ENCODE results near the gene ZRANB3.
"Not testable (repeated sequence)": the region's sequence is repeated elsewhere in the genome, so short reads cannot be mapped to it uniquely, and the experiment has no call there.

The ZRANB3 gene

GRCh38 chr2:135475128-135475527 is 55.9 kb downstream of the ZRANB3 start:
- no peaks in the 10 kb centered on the region for H3K27me3 ChIP-seq (ENCODE audit: control insufficient read depth in 1 of 2, insufficient read depth in 2 of 2, low read length in 2 of 2)
- no peaks in the 10 kb centered on the region for H3K36me3 ChIP-seq (ENCODE audit: insufficient read depth, low read length)
- no peaks in the 10 kb centered on the region for H3K4me1 ChIP-seq (ENCODE audit: insufficient read depth, low read length)
- no peak overlapping the region for H3K4me3 ChIP-seq (ENCODE audit: low read depth in 1 of 2, low read length in 2 of 2)
- H3K27ac ChIP-seq (ENCODE audit: low read depth, low read length): no peak overlapping the region
- no peaks in the 10 kb centered on the region for H3K9me3 ChIP-seq (ENCODE audit: low read length)
- H3K9ac ChIP-seq (ENCODE audit: low read length): no peak overlapping the region

- H3K27me3 ChIP-seq (ENCODE audit: control insufficient read depth in 1 of 2, insufficient read depth in 2 of 2, low read length in 2 of 2): no peaks in the 10 kb centered on the region
- H3K9me3 ChIP-seq (ENCODE audit: low read length): no peaks in the 10 kb centered on the region
- no peak overlapping the region for H3K4me3 ChIP-seq (ENCODE audit: low read depth in 1 of 2, low read length in 2 of 2)
- no peaks in the 10 kb centered on the region for H3K36me3 ChIP-seq (ENCODE audit: insufficient read depth, low read length)
- H3K4me1 ChIP-seq (ENCODE audit: insufficient read depth, low read length): no peaks in the 10 kb centered on the region
- H3K27ac ChIP-seq (ENCODE audit: low read depth, low read length): no peak overlapping the region
- H3K9ac ChIP-seq (ENCODE audit: low read length): no peak overlapping the region
Measured at GRCh38 chr2:135473567-135473966, 57.5 kb downstream of the ZRANB3 start.

GRCh38 chr2:135471106-135471505 is 59.9 kb downstream of the ZRANB3 start:
- H3K36me3 ChIP-seq (ENCODE audit: insufficient read depth, low read length): no peaks in the 10 kb centered on the region

GRCh38 chr2:135457279-135457678 is 73.7 kb downstream of the ZRANB3 start:
- no peaks in the 10 kb centered on the region for H3K36me3 ChIP-seq (ENCODE audit: insufficient read depth, low read length)
- H3K9ac ChIP-seq (ENCODE audit: low read length): no peak overlapping the region
- no peaks in the 10 kb centered on the region for H3K4me1 ChIP-seq (ENCODE audit: insufficient read depth, low read length)
- H3K9me3 ChIP-seq (ENCODE audit: low read length): no peaks in the 10 kb centered on the region
- no peak overlapping the region for H3K4me3 ChIP-seq (ENCODE audit: low read depth in 1 of 2, low read length in 2 of 2)
- no peaks in the 10 kb centered on the region for H3K27me3 ChIP-seq (ENCODE audit: control insufficient read depth in 1 of 2, insufficient read depth in 2 of 2, low read length in 2 of 2)
- no peak overlapping the region for H3K27ac ChIP-seq (ENCODE audit: low read depth, low read length)

More at GRCh38 chr2:135471106-135471505, 59.9 kb downstream of the ZRANB3 start:
- H3K9me3 ChIP-seq (ENCODE audit: low read length): no peaks in the 10 kb centered on the region
- no peaks in the 10 kb centered on the region for H3K4me1 ChIP-seq (ENCODE audit: insufficient read depth, low read length)
- H3K27ac ChIP-seq (ENCODE audit: low read depth, low read length): no peak overlapping the region
- no peak overlapping the region for H3K4me3 ChIP-seq (ENCODE audit: low read depth in 1 of 2, low read length in 2 of 2)
- no peaks in the 10 kb centered on the region for H3K27me3 ChIP-seq (ENCODE audit: control insufficient read depth in 1 of 2, insufficient read depth in 2 of 2, low read length in 2 of 2)
- H3K9ac ChIP-seq (ENCODE audit: low read length): no peak overlapping the region

- Histone ChIP-seq H3K9me3 (ENCODE audit: low read length) (no peaks in the 10 kb centered on the region), H3K4me1 (ENCODE audit: insufficient read depth, low read length) (no peaks in the 10 kb centered on the region), H3K4me3 (ENCODE audit: low read depth in 1 of 2, low read length in 2 of 2) (no peak overlapping the region), H3K36me3 (ENCODE audit: insufficient read depth, low read length) (no peaks in the 10 kb centered on the region), H3K27ac (ENCODE audit: low read depth, low read length) (no peak overlapping the region), H3K9ac (ENCODE audit: low read length) (no peak overlapping the region), H3K27me3 (ENCODE audit: control insufficient read depth in 1 of 2, insufficient read depth in 2 of 2, low read length in 2 of 2) (no peaks in the 10 kb centered on the region)
Measured at GRCh38 chr2:135456835-135457234, 74.2 kb downstream of the ZRANB3 start.

- H3K36me3 ChIP-seq (ENCODE audit: insufficient read depth, low read length): no peaks in the 10 kb centered on the region
- no peaks in the 10 kb centered on the region for H3K27me3 ChIP-seq (ENCODE audit: control insufficient read depth in 1 of 2, insufficient read depth in 2 of 2, low read length in 2 of 2)
- no peak overlapping the region for H3K27ac ChIP-seq (ENCODE audit: low read depth, low read length)
- no peaks in the 10 kb centered on the region for H3K9me3 ChIP-seq (ENCODE audit: low read length)
- no peak overlapping the region for H3K4me3 ChIP-seq (ENCODE audit: low read depth in 1 of 2, low read length in 2 of 2)
- H3K4me1 ChIP-seq (ENCODE audit: insufficient read depth, low read length): no peaks in the 10 kb centered on the region
- H3K9ac ChIP-seq (ENCODE audit: low read length): no peak overlapping the region
Measured at GRCh38 chr2:135456431-135456830, 74.6 kb downstream of the ZRANB3 start.

GRCh38 chr2:135454608-135455007 is 76.4 kb downstream of the ZRANB3 start:
- no peaks in the 10 kb centered on the region for H3K4me1 ChIP-seq (ENCODE audit: insufficient read depth, low read length)
- no peak overlapping the region for H3K27ac ChIP-seq (ENCODE audit: low read depth, low read length)

GRCh38 chr2:135453027-135453426 is 78.0 kb downstream of the ZRANB3 start:
- not testable (repeated sequence) for H3K4me3 ChIP-seq (ENCODE audit: low read depth in 1 of 2, low read length in 2 of 2); H3K9ac ChIP-seq (ENCODE audit: low read length); H3K36me3 ChIP-seq (ENCODE audit: insufficient read depth, low read length); H3K27me3 ChIP-seq (ENCODE audit: control insufficient read depth in 1 of 2, insufficient read depth in 2 of 2, low read length in 2 of 2); H3K9me3 ChIP-seq (ENCODE audit: low read length); H3K27ac ChIP-seq (ENCODE audit: low read depth, low read length); H3K4me1 ChIP-seq (ENCODE audit: insufficient read depth, low read length)

More at GRCh38 chr2:135454608-135455007, 76.4 kb downstream of the ZRANB3 start:
- Histone ChIP-seq H3K27me3 (ENCODE audit: control insufficient read depth in 1 of 2, insufficient read depth in 2 of 2, low read length in 2 of 2) (no peaks in the 10 kb centered on the region), H3K9ac (ENCODE audit: low read length) (no peak overlapping the region), H3K4me3 (ENCODE audit: low read depth in 1 of 2, low read length in 2 of 2) (no peak overlapping the region), H3K9me3 (ENCODE audit: low read length) (no peaks in the 10 kb centered on the region), H3K36me3 (ENCODE audit: insufficient read depth, low read length) (no peaks in the 10 kb centered on the region)

- Histone ChIP-seq H3K27ac (ENCODE audit: low read depth, low read length) (no peak overlapping the region), H3K36me3 (ENCODE audit: insufficient read depth, low read length) (no peaks in the 10 kb centered on the region), H3K9me3 (ENCODE audit: low read length) (no peaks in the 10 kb centered on the region), H3K4me3 (ENCODE audit: low read depth in 1 of 2, low read length in 2 of 2) (no peak overlapping the region), H3K27me3 (ENCODE audit: control insufficient read depth in 1 of 2, insufficient read depth in 2 of 2, low read length in 2 of 2) (no peaks in the 10 kb centered on the region), H3K4me1 (ENCODE audit: insufficient read depth, low read length) (no peaks in the 10 kb centered on the region), H3K9ac (ENCODE audit: low read length) (no peak overlapping the region)
Measured at GRCh38 chr2:135451966-135452365, 79.1 kb downstream of the ZRANB3 start.

GRCh38 chr2:135443013-135443412 is 88.0 kb downstream of the ZRANB3 start:
- not testable (repeated sequence) for H3K4me3 ChIP-seq (ENCODE audit: low read depth in 1 of 2, low read length in 2 of 2); H3K9ac ChIP-seq (ENCODE audit: low read length); H3K27me3 ChIP-seq (ENCODE audit: control insufficient read depth in 1 of 2, insufficient read depth in 2 of 2, low read length in 2 of 2); H3K27ac ChIP-seq (ENCODE audit: low read depth, low read length); H3K4me1 ChIP-seq (ENCODE audit: insufficient read depth, low read length); H3K9me3 ChIP-seq (ENCODE audit: low read length); H3K36me3 ChIP-seq (ENCODE audit: insufficient read depth, low read length)

- not testable (repeated sequence) for H3K4me3 ChIP-seq (ENCODE audit: low read depth in 1 of 2, low read length in 2 of 2); H3K9ac ChIP-seq (ENCODE audit: low read length); H3K27ac ChIP-seq (ENCODE audit: low read depth, low read length); H3K27me3 ChIP-seq (ENCODE audit: control insufficient read depth in 1 of 2, insufficient read depth in 2 of 2, low read length in 2 of 2); H3K9me3 ChIP-seq (ENCODE audit: low read length); H3K36me3 ChIP-seq (ENCODE audit: insufficient read depth, low read length); H3K4me1 ChIP-seq (ENCODE audit: insufficient read depth, low read length)
Measured at GRCh38 chr2:135435155-135435554, 95.9 kb downstream of the ZRANB3 start.

GRCh38 chr2:135424849-135425248 is 106.2 kb downstream of the ZRANB3 start:
- H3K27ac ChIP-seq (ENCODE audit: low read depth, low read length): no peak overlapping the region
- no peak overlapping the region for H3K4me3 ChIP-seq (ENCODE audit: low read depth in 1 of 2, low read length in 2 of 2)
- H3K27me3 ChIP-seq (ENCODE audit: control insufficient read depth in 1 of 2, insufficient read depth in 2 of 2, low read length in 2 of 2): no peaks in the 10 kb centered on the region
- no peaks in the 10 kb centered on the region for H3K4me1 ChIP-seq (ENCODE audit: insufficient read depth, low read length)
- no peaks in the 10 kb centered on the region for H3K36me3 ChIP-seq (ENCODE audit: insufficient read depth, low read length)
- no peak overlapping the region for H3K9ac ChIP-seq (ENCODE audit: low read length)
- peaks cover 5% of the 10 kb centered on the region for H3K9me3 ChIP-seq (ENCODE audit: low read length)

Data from muscle layer of colon (tissue), 2 donors.